DND-41 (cell line): ENCODE measurements around the gene TREX2.

ENCODE experiments used
- ATAC-seq: fragments of 200-7000 bp; cut with Tn5 transposase; 3 replicates; pipeline ENCODE4 v1.9.1; 2021; ENCODE audit warnings: low read depth; ENCODE audit not compliant: insufficient read depth
- DNase-seq: peaks from one replicate; pipeline ENCODE4 v3.0.0-alpha.2; 2020
- H2AFZ ChIP-seq: 2 replicates; pipeline ENCODE4 v1.6.0; 2012; ENCODE audit warnings: low read depth, low read length
- H3K27ac ChIP-seq: 2 replicates; pipeline ENCODE4 v1.5.1; 2012; ENCODE audit warnings: low read length, inconsistent platforms
- H3K27me3 ChIP-seq: fragments of 200-600 bp; sonication (generic); 2 replicates; pipeline ENCODE4 v1.6.0; 2012; ENCODE audit warnings: low read length, mild to moderate bottlenecking, inconsistent platforms; ENCODE audit not compliant: insufficient read depth, poor library complexity
- H3K36me3 ChIP-seq: 2 replicates; pipeline ENCODE4 v1.5.1; 2012; ENCODE audit warnings: low read length, inconsistent platforms; ENCODE audit not compliant: insufficient read depth
- H3K4me1 ChIP-seq: 2 replicates; pipeline ENCODE4 v1.5.1; 2012; ENCODE audit warnings: mild to moderate bottlenecking, low read length; ENCODE audit not compliant: insufficient read depth
- H3K4me2 ChIP-seq: 2 replicates; pipeline ENCODE4 v1.6.0; 2012; ENCODE audit warnings: mild to moderate bottlenecking, moderate library complexity, low read length, inconsistent platforms; ENCODE audit not compliant: insufficient read depth
- H3K4me3 ChIP-seq, 2 experiments: fragments of 200-600 bp in 1 of 2; shearing (Covaris generic) in 1 of 2; 2 replicates each; pipeline ENCODE4 v1.5.1; 2012 to 2016; ENCODE audit warnings: inconsistent platforms in 2 of 2, low read length in 2 of 2, mild to moderate bottlenecking in 2 of 2, low read depth in 1 of 2, moderate library complexity in 1 of 2
- H3K79me2 ChIP-seq: 2 replicates; pipeline ENCODE4 v1.6.0; 2012; ENCODE audit warnings: low read length, inconsistent platforms; ENCODE audit not compliant: insufficient read depth
- H3K9ac ChIP-seq: 2 replicates; pipeline ENCODE4 v1.6.0; 2012; ENCODE audit warnings: low read depth, mild to moderate bottlenecking, inconsistent platforms, low read length, moderate library complexity
- H3K9me3 ChIP-seq: 2 replicates; pipeline ENCODE4 v1.5.1; 2012; ENCODE audit warnings: low read length, moderate library complexity, mild to moderate bottlenecking, inconsistent platforms; ENCODE audit not compliant: insufficient read depth, severe bottlenecking
- H4K20me1 ChIP-seq: 2 replicates; pipeline ENCODE4 v1.6.0; 2012; ENCODE audit warnings: low read length; ENCODE audit not compliant: insufficient read depth
- CTCF ChIP-seq: IDR thresholded peaks from 2 replicates; pipeline ENCODE4 v1.5.1; 2012; ENCODE audit warnings: borderline replicate concordance, low read length, moderate library complexity, mild to moderate bottlenecking; ENCODE audit not compliant: poor library complexity, severe bottlenecking; ENCODE audit errors: extremely low read depth
- EZH2 ChIP-seq: IDR thresholded peaks from 3 replicates; pipeline ENCODE4 v1.6.1; 2012; ENCODE audit warnings: borderline replicate concordance, low read depth, mild to moderate bottlenecking, moderate library complexity, low read length, inconsistent platforms; ENCODE audit not compliant: severe bottlenecking

Gene TREX2

GRCh38 chrX:153444333-153445011, 1.4 kb downstream of the TREX2 start:
- Histone ChIP-seq H2AFZ (no peak overlapping the region), H3K27ac (no peak overlapping the region), H3K79me2 (no peaks in the 10 kb centered on the region), H3K9me3 (no peaks in the 10 kb centered on the region), H3K4me3 (no peak overlapping the region), H3K4me1 (no peaks in the 10 kb centered on the region), H3K27me3 (no peaks in the 10 kb centered on the region), H4K20me1 (no peaks in the 10 kb centered on the region), H3K4me2 (no peak overlapping the region), H3K9ac (no peak overlapping the region), H3K36me3 (peaks cover 5% of the 10 kb centered on the region; the same call in 1 of the 2 replicates)
- no peak for ATAC-seq
- TF ChIP-seq CTCF (no peak), EZH2 (no peak)
- DNase-seq = no peak

- Histone ChIP-seq H3K79me2 (no peaks in the 10 kb centered on the region), H3K27me3 (no peaks in the 10 kb centered on the region), H3K27ac (no peak overlapping the region), H4K20me1 (no peaks in the 10 kb centered on the region), H3K4me2 (no peak overlapping the region), H2AFZ (no peak overlapping the region), H3K36me3 (no peaks in the 10 kb centered on the region), H3K4me3 (no peak overlapping the region), H3K9me3 (no peaks in the 10 kb centered on the region), H3K4me1 (no peaks in the 10 kb centered on the region), H3K9ac (no peak overlapping the region)
- no peak for ATAC-seq
- TF ChIP-seq EZH2 (no peak), CTCF (no peak)
- no peak for DNase-seq
These were observed 2.2 kb downstream of the TREX2 start for GRCh38 chrX:153443476-153444332.

GRCh38 chrX:153442463-153442862, 3.4 kb downstream of the TREX2 start:
- no peaks in the 10 kb centered on the region for H3K36me3 ChIP-seq
- no peak overlapping the region for H3K4me2 ChIP-seq
- no peaks in the 10 kb centered on the region for H3K27me3 ChIP-seq
- no peaks in the 10 kb centered on the region for H3K4me1 ChIP-seq
- H3K9me3 ChIP-seq = no peaks in the 10 kb centered on the region
- ATAC-seq (no peak), DNase-seq (no peak)
- TF ChIP-seq CTCF (no peak), EZH2 (no peak)
- H3K9ac ChIP-seq = no peak overlapping the region
- H3K27ac ChIP-seq = no peak overlapping the region
- no peaks in the 10 kb centered on the region for H3K79me2 ChIP-seq
- no peak overlapping the region for H2AFZ ChIP-seq
- H4K20me1 ChIP-seq = no peaks in the 10 kb centered on the region
- H3K4me3 ChIP-seq = no peak overlapping the region
